Measurements from ENCODE around the gene ANKRD29. TPM values are rescaled to one million over a fixed set of nuclear protein-coding genes. Genes with fewer than 3 reads are reported as not detected.

The ANKRD29 gene
- total RNA-seq: 6.7 TPM

DNA sequence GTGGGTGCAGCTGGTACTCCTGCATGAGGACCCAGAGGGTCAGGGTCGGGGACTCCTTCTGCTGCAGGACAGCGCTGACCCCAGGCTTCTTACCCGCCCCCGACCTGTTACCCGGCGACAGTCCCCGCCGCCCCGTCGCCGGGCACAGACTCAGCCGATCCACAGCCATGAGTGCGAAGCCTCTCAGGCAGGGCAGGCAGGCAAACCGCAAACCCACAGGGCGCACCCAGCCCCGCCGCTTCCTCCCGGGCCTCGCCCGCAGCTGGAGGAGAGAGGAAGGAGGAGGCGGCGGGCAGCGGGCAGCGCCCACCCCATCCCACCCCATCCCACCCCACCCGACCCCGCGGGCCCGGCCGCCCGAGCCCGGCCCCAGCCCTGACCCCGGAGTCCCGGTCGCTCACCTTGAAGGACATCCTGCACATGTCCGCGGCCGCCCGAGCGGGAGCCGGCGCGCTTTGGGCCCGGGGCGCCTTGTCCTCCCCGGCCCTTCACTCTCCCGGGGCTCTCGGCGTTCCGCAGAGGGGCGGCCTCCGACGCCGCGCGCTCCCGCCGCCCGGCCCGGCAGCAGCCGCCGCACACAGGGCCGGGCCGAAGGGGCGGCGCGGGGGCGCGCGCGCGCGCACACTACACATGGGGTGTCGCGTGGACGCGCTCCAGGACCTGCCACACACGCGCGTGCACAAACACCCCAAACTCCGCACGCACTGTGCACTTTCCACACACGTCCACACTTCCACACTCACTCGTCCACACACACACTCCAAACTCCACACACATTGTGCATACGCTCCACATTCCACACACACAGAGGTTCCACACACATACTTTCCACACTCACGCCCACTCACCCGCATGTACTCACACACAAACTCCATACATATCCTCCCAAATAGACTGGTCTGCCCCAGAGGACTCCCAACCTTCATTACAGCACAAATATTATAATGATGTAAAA is at the start of gene ANKRD29:
TSS of gene ANKRD29 (minus strand) at position 603 of the 955 bp plus-strand sequence. CDS start at position 422, 181 bp downstream.

DNA sequence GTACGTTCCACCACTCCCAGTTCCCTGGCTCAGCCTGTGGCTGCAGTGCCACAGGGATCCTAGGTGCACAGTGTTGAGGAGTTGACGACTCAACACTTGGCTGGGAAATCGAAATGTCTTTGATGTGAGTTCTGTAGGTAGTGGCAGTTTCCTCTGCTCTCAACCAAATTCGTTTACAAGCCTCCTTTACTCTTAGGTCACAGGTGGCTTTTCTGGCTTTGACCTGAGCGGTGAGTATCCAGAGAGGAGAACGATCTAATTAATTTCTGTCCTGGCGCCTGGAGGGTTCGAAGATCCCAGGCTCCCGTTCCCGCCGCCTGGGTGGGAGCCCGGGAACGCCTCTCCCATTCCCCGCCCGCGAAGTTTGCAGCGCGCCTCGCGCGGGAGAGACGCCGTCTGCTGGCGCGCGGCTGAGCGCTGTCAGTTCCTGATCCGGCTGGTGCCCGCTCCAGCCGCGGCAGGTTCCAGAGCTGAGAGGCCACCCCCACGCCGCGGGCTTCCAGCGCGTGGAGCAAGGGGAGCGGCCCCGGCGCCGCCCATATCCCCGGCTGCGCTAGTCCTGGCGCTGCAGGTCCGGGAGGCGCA is 26.4 kb upstream of the ANKRD29 start, which contains the start of gene LAMA3:
TSS of gene LAMA3 (plus strand) at position 423 of the 585 bp plus-strand sequence. CDS start 231 bp downstream, outside the sequence.

DNA sequence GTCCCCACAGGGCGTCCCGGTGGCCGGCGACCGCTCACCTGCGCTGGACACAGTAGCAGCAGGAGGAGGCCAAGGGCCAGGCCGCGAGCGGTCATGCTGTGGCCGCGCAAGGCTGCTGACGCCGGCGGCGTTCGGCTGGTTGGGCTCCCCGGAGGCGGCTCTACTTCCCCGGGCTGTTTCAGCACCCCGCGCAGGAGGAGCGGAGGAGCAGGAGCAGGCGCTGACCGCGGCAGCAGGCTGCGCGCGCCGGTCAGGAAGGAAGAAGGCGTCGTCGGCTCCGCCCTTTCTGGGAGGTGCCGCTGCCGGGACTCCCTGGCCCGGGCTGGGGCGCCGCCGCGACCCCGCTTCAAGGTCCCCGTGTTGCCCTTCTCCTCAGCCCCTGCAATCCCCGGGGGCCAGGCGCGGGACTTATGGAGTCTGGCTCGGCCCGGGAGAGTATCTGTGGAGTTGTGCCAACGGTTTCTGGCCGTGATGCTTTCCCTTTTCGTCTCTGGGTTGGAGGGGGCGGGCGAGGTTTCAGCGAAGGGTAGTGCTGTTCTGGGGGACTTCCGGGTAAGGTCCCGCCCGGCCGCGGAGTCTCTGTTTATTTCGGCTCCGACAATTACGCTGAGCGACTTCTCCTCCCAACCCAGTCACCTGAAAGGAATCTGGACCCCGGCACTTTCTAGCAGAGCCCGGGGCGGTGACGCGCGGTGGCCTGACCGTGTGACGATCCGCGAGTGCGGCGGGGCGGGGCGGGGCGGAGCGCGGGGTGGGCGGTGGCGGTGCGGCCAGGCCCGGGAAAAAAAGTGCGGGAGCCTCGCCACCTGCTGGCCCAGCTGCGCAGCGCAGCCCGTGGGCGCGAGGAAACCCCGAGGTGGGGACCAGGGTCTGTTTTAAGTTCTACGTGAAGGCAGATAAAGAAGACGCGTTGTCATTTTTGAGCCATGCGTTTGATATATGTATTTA is 76.2 kb downstream of the ANKRD29 start, which contains the start of gene NPC1:
TSS of gene NPC1 (minus strand) at position 258 of the 948 bp plus-strand sequence. CDS start at position 95, 163 bp downstream.

Other genes starting within 250 kb of the ANKRD29 start
- gene RIOK3, start 209.6 kb downstream of the ANKRD29 start, total RNA-seq: 91.9 TPM
- 38.3 TPM for gene RMC1, start 159.4 kb downstream of the ANKRD29 start, total RNA-seq
- 53.3 TPM for gene NPC1, start 76.4 kb downstream of the ANKRD29 start, total RNA-seq
- 25.9 TPM for gene LAMA3, start 26.5 kb upstream of the ANKRD29 start, total RNA-seq

All from camera-type eye (tissue), 1 donor.